ENCODE measurements around the gene THEM4.
"Not testable (repeated sequence)": the region's sequence is repeated elsewhere in the genome, so short reads cannot be mapped to it uniquely, and the experiment has no call there.

THEM4 gene

GRCh38 chr1:151855933-151856332, 53.4 kb downstream of the THEM4 start:
- TF ChIP-seq CTCF (IDR thresholded peaks at IDR 0.05): no peak
- Histone ChIP-seq H3K4me3 (no peak overlapping the region), H3K27ac (peak overlapping the region in 1 of 2 donors; percentile 1)
- no peak for DNase-seq (ENCODE audit: low spot score)

- DNase-seq (ENCODE audit: low spot score); H3K4me3 ChIP-seq: not testable (repeated sequence)
- H3K27ac ChIP-seq: peak overlapping the region in 1 of 2 donors; percentile 1
Observed at GRCh38 chr1:151855516-151855915, 53.8 kb downstream of the THEM4 start.

- no peak for DNase-seq (ENCODE audit: low spot score)
Observed at GRCh38 chr1:151854658-151855057, 54.7 kb downstream of the THEM4 start.

GRCh38 chr1:151853411-151853943, 55.8 kb downstream of the THEM4 start, which contains the start of gene THEM5:
TSS of gene THEM5 (minus strand) at chr1:151853712. CDS start at chr1:151853565, 147 bp downstream.
- H3K27ac ChIP-seq: no peak within 1 kb of the TSS
- DNase-seq (ENCODE audit: low spot score): peak; percentile 50
- no peak for TF ChIP-seq CTCF (IDR thresholded peaks at IDR 0.05)
- no peak within 1 kb of the TSS for H3K4me3 ChIP-seq

More at GRCh38 chr1:151854658-151855057, 54.7 kb downstream of the THEM4 start:
- Histone ChIP-seq H3K27ac (no peak overlapping the region), H3K4me3 (no peak overlapping the region)
- TF ChIP-seq CTCF (IDR thresholded peaks at IDR 0.05): no peak

- DNase-seq (ENCODE audit: low spot score): peak; percentile 59
- H3K27ac ChIP-seq: no peak overlapping the region
- TF ChIP-seq CTCF (IDR thresholded peaks at IDR 0.05): no peak
- no peak overlapping the region for H3K4me3 ChIP-seq
Observed at GRCh38 chr1:151852733-151853132, 56.6 kb downstream of the THEM4 start.

GRCh38 chr1:151851886-151852285, 57.4 kb downstream of the THEM4 start:
- TF ChIP-seq CTCF (IDR thresholded peaks at IDR 0.05): no peak
- peak; percentile 61 for DNase-seq (ENCODE audit: low spot score)
- no peak overlapping the region for H3K4me3 ChIP-seq
- H3K27ac ChIP-seq: no peak overlapping the region

- no peak overlapping the region for H3K4me3 ChIP-seq
- H3K27ac ChIP-seq: no peak overlapping the region
- DNase-seq (ENCODE audit: low spot score): no peak
- TF ChIP-seq CTCF (IDR thresholded peaks at IDR 0.05): no peak
Observed at GRCh38 chr1:151849871-151850270, 59.4 kb downstream of the THEM4 start.

All from coronary artery (tissue), 2 donors.